Gastrocnemius medialis (tissue), 4 donors: ENCODE results near the gene ARL15. TPM values are rescaled to one million over a fixed set of nuclear protein-coding genes. Genes with fewer than 3 reads are reported as not detected.

Source experiments
- ATAC-seq, 2 donors: fragments of 150-250 bp; one replicate each; pipeline ENCODE4 v1.9.1; 2016
- DNase-seq, 2 donors: peaks; one replicate each; pipeline ENCODE4 v3.0.0-alpha.2; 2019
- H3K27ac ChIP-seq, 4 donors: fragments of 200-600 bp; sonication (generic); 1 replicate in 1 of 4; 2 replicates in 3 of 4; pipeline ENCODE4 v1.5.1; 2016 to 2018; ENCODE audit warnings: mild to moderate bottlenecking in 2 of 4, moderate library complexity in 1 of 4
- H3K27me3 ChIP-seq, 3 donors: fragments of 200-600 bp; sonication (generic) in 2 of 3; 1 replicate in 1 of 3; 2 replicates in 2 of 3; pipeline versions ENCODE4 v1.5.1 to v1.6.0; 2016 to 2019; ENCODE audit warnings: mild to moderate bottlenecking in 1 of 3, moderate library complexity in 1 of 3
- H3K36me3 ChIP-seq, 2 donors: fragments of 200-600 bp; sonication (generic) in 1 of 2; one replicate each; pipeline ENCODE4 v1.5.1; 2017 to 2018
- H3K4me1 ChIP-seq, 2 donors: fragments of 200-600 bp; sonication (generic) in 1 of 2; one replicate each; pipeline ENCODE4 v1.5.1; 2016 to 2017; ENCODE audit warnings: mild to moderate bottlenecking in 2 of 2
- H3K4me3 ChIP-seq, 4 donors: fragments of 200-600 bp; sonication (generic) in 3 of 4; 1 replicate in 1 of 4; 2 replicates in 3 of 4; pipeline ENCODE4 v1.5.1; 2016 to 2019; ENCODE audit warnings: mild to moderate bottlenecking in 2 of 4
- H3K9me3 ChIP-seq, 3 donors: fragments of 200-600 bp; sonication (generic) in 2 of 3; 1 replicate in 1 of 3; 2 replicates in 2 of 3; pipeline ENCODE4 v1.5.1; 2016 to 2019
- POLR2A ChIP-seq, 2 donors: fragments of 450-650 bp; IDR thresholded peaks; one replicate each; pipeline ENCODE4 v1.6.1; 2017; ENCODE audit warnings: antibody characterized with exemption in 2 of 2, mild to moderate bottlenecking in 2 of 2, moderate library complexity in 2 of 2
- in situ Hi-C, 4 donors: fragments of 200-750 bp; cut with MboI; loops; one replicate each; pipeline versions ENCODE4 v1.15.0 to v1.8.0; 2017; ENCODE audit warnings: low sequenced_read_pairs in 4 of 4
- intact Hi-C: fragments of 100-400 bp; cut with DNase I; formaldehyde crosslinking; loops from one replicate; pipeline ENCODE4 v1.15.1; 2023; ENCODE audit warnings: low total_unique reads
- total RNA-seq, 4 donors: library from RNA; depleted of rRNA; stranded (reverse); fragments of >200 nt; gene quantifications; one replicate each; pipeline versions ENCODE4 v1.1.0 to v1.2.3, GENCODE V29; 2016
- TF ChIP-seq, protein P1 (sequence below), 5 experiments: fragments of 450-650 bp in 3 of 5; fragments of 200-600 bp in 2 of 5; sonication (generic) in 2 of 5; IDR thresholded peaks in 4 of 5; conservative IDR thresholded peaks in 1 of 5; 1 replicate in 4 of 5; 2 replicates in 1 of 5; pipeline ENCODE4 v1.5.1; 2016 to 2019; ENCODE audit warnings: antibody characterized with exemption in 5 of 5, mild to moderate bottlenecking in 3 of 5, moderate library complexity in 3 of 5

ARL15 gene
- total RNA-seq, 4 donors from 2014 or later, result 1.7 to 5.5 (median 3.2) TPM

- intact Hi-C loops, result no loop called here
- ATAC-seq, result no peak
- no peaks in the 10 kb centered on the region for H3K9me3 ChIP-seq
- H3K36me3 ChIP-seq, result no peaks in the 10 kb centered on the region
- no peaks in the 10 kb centered on the region for H3K4me1 ChIP-seq
- H3K27me3 ChIP-seq, result no peaks in the 10 kb centered on the region
- H3K27ac ChIP-seq, result no peak overlapping the region
- DNase-seq, result no peak
- no peak overlapping the region for H3K4me3 ChIP-seq
- in situ Hi-C loops, result no loop called here
- TF ChIP-seq, protein P1, sequence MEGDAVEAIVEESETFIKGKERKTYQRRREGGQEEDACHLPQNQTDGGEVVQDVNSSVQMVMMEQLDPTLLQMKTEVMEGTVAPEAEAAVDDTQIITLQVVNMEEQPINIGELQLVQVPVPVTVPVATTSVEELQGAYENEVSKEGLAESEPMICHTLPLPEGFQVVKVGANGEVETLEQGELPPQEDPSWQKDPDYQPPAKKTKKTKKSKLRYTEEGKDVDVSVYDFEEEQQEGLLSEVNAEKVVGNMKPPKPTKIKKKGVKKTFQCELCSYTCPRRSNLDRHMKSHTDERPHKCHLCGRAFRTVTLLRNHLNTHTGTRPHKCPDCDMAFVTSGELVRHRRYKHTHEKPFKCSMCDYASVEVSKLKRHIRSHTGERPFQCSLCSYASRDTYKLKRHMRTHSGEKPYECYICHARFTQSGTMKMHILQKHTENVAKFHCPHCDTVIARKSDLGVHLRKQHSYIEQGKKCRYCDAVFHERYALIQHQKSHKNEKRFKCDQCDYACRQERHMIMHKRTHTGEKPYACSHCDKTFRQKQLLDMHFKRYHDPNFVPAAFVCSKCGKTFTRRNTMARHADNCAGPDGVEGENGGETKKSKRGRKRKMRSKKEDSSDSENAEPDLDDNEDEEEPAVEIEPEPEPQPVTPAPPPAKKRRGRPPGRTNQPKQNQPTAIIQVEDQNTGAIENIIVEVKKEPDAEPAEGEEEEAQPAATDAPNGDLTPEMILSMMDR (IDR thresholded peaks at IDR 0.05 in 4 of 5, conservative IDR thresholded peaks at IDR 0.05 in 1 of 5), result no peak
- TF ChIP-seq POLR2A (IDR thresholded peaks at IDR 0.05), result no peak
These were observed 173.6 kb downstream of the ARL15 start for GRCh38 chr5:54136516-54137440.

GRCh38 chr5:54135042-54135441 lies 175.3 kb downstream of the ARL15 start:
- in situ Hi-C loops, result no loop called here
- H3K27ac ChIP-seq, result no peak overlapping the region

GRCh38 chr5:54133917-54134316 lies 176.5 kb downstream of the ARL15 start:
- H3K27ac ChIP-seq, result no peak overlapping the region
- H3K4me1 ChIP-seq, result no peaks in the 10 kb centered on the region
- in situ Hi-C loops, result no loop called here
- no peaks in the 10 kb centered on the region for H3K9me3 ChIP-seq
- H3K36me3 ChIP-seq, result no peaks in the 10 kb centered on the region
- no peak for TF ChIP-seq POLR2A (IDR thresholded peaks at IDR 0.05)
- TF ChIP-seq, protein P1 (IDR thresholded peaks at IDR 0.05 in 4 of 5, conservative IDR thresholded peaks at IDR 0.05 in 1 of 5), result no peak
- no peak for DNase-seq
- no peaks in the 10 kb centered on the region for H3K27me3 ChIP-seq
- intact Hi-C loops, result no loop called here
- no peak overlapping the region for H3K4me3 ChIP-seq
- no peak for ATAC-seq

More at GRCh38 chr5:54135042-54135441, 175.3 kb downstream of the ARL15 start:
- Histone ChIP-seq H3K9me3 (no peaks in the 10 kb centered on the region), H3K4me1 (no peaks in the 10 kb centered on the region), H3K36me3 (no peaks in the 10 kb centered on the region), H3K27me3 (no peaks in the 10 kb centered on the region), H3K4me3 (no peak overlapping the region)
- ATAC-seq (no peak), DNase-seq (no peak)
- intact Hi-C loops, result no loop called here
- TF ChIP-seq, protein P1 (IDR thresholded peaks at IDR 0.05 in 4 of 5, conservative IDR thresholded peaks at IDR 0.05 in 1 of 5), result no peak
- no peak for TF ChIP-seq POLR2A (IDR thresholded peaks at IDR 0.05)

DNA sequence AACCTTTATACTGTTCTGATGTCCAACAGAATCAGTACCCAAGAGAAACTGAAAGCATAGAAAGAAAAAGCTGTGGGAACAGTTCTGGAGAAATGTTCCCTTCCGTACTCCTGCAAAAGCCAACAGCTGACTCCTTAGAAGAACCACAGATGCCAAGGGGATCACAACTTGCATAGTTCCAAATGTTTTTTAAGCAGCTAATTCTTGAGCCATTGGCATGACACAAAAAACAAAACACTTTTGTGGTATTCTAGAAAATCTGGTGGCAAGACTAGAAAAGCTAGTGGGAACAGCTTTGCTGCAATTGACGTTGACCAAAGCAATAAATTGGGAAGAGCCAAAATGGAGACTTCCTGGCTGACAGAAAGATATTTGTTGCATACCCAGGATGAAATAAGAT lies 189.9 kb downstream of the ARL15 start:
- no peaks in the 10 kb centered on the region for H3K4me1 ChIP-seq
- no peak overlapping the region for H3K4me3 ChIP-seq
- H3K36me3 ChIP-seq, result no peaks in the 10 kb centered on the region
- intact Hi-C loops, result no loop called here
- H3K9me3 ChIP-seq, result no peaks in the 10 kb centered on the region
- H3K27ac ChIP-seq, result no peak overlapping the region
- ATAC-seq, result no peak
- no peak for DNase-seq
- TF ChIP-seq, protein P1 (IDR thresholded peaks at IDR 0.05 in 4 of 5, conservative IDR thresholded peaks at IDR 0.05 in 1 of 5), result no peak
- no peak for TF ChIP-seq POLR2A (IDR thresholded peaks at IDR 0.05)
- H3K27me3 ChIP-seq, result no peaks in the 10 kb centered on the region
- in situ Hi-C loops, result no loop called here
